ENCODE data around the gene FHAD1. TPM values are rescaled to one million over a fixed set of nuclear protein-coding genes. Genes with fewer than 3 reads are reported as not detected.

The FHAD1 gene
- total and polyA plus RNA-seq, 2 of the 13 experiments (the other 11 are each of a cell fraction or from before 2014, with no cell fraction given): not detected

GRCh38 chr1:15343729-15344128 lies 96.7 kb downstream of the FHAD1 start:
- H3K27me3 ChIP-seq (ENCODE audit: control insufficient read depth in 1 of 2, insufficient read depth in 2 of 2, low read length in 2 of 2): peaks cover 0 to 21% of the 10 kb centered on the region in 2 experiments; a peak in 4 of 5 replicates
- in situ Hi-C loops (cut with HindIII; ENCODE audit: extremely low pct_ligation_motif_present, low pct_unique_long_range_greater_than_20kb) (no loop called here), intact Hi-C loops (cut with micrococcal nuclease; ENCODE audit: unreplicated experiment) (no loop called here)
- peaks cover 43% of the 10 kb centered on the region for H3K4me1 ChIP-seq (ENCODE audit: insufficient read depth, low read length)
- ATAC-seq: no peak
- ChIA-PET POLR2A (no interaction called here), CTCF (ENCODE audit: low intra/inter-chr PET ratio, low total read pairs) (no interaction called here)
- DNase-seq (ENCODE audit: low spot score): no peak
- H3K9me3 ChIP-seq (ENCODE audit: low read length): no peaks in the 10 kb centered on the region
- no peaks in the 10 kb centered on the region for H3K36me3 ChIP-seq (replicated peaks in 1 of 2; ENCODE audit: control insufficient read depth in 1 of 2, insufficient read depth in 2 of 2, low read length in 2 of 2)
- FAIRE-seq: no peak
- H3K9ac ChIP-seq (ENCODE audit: insufficient read depth, low read depth, low read length): no peak overlapping the region
- H3K79me2 ChIP-seq (ENCODE audit: insufficient read depth, low read length): no peaks in the 10 kb centered on the region
- no peak overlapping the region for H3K4me3 ChIP-seq (replicated peaks in 1 of 3; ENCODE audit: insufficient read depth in 1 of 3, low read depth in 2 of 3, low read length in 3 of 3)
- H4K20me1 ChIP-seq (ENCODE audit: insufficient read depth, low read length): no peaks in the 10 kb centered on the region
- WGBS (ENCODE audit: low lambda C conversion rate): 43% methylated on average over 11 of the region's 11 CpGs
- no peak overlapping the region for H3K27ac ChIP-seq (ENCODE audit: extremely low read length, insufficient read depth, low read length)
- no TSS peak for BruUV-seq (replicated peaks)
- no peak overlapping the region for H3K4me2 ChIP-seq (ENCODE audit: low read depth, low read length)
- no peak overlapping the region for H2AFZ ChIP-seq (ENCODE audit: low read length)
- TF ChIP-seq IRX3 (CRISPR knock-in tag; IDR thresholded peaks at IDR 0.05; ENCODE audit: borderline replicate concordance, low read depth) (no peak), SRSF4 (IDR thresholded peaks at IDR 0.05; ENCODE audit: low read depth, low read length, poor library complexity, severe bottlenecking) (no peak), ATF1 (CRISPR knock-in tag; IDR thresholded peaks at IDR 0.05) (no peak), IKZF1 (IDR thresholded peaks at IDR 0.05) (no peak), ZBTB43 (CRISPR knock-in tag; conservative IDR thresholded peaks at IDR 0.05) (no peak), AKAP8 (CRISPR knock-in tag; IDR thresholded peaks at IDR 0.05) (no peak), SIX1 (CRISPR knock-in tag; IDR thresholded peaks at IDR 0.05; ENCODE audit: borderline replicate concordance) (no peak), ARNTL (CRISPR knock-in tag; IDR thresholded peaks at IDR 0.05) (no peak), IKZF4 (CRISPR knock-in tag; IDR thresholded peaks at IDR 0.05; ENCODE audit: borderline replicate concordance, low read depth, not compliant biosample characterization) (no peak), ZNF101 (CRISPR knock-in tag; IDR thresholded peaks at IDR 0.05; ENCODE audit: borderline replicate concordance, low read depth) (no peak), KDM1A (CRISPR knock-in tag; IDR thresholded peaks at IDR 0.05) (no peak), ZHX2 (IDR thresholded peaks at IDR 0.05; ENCODE audit: low read depth) (no peak), ZHX2 (CRISPR knock-in tag; IDR thresholded peaks at IDR 0.05; ENCODE audit: borderline replicate concordance) (no peak), ZC3H4 (CRISPR knock-in tag; IDR thresholded peaks at IDR 0.05; ENCODE audit: borderline replicate concordance) (no peak), CBX5 (CRISPR knock-in tag; IDR thresholded peaks at IDR 0.05; ENCODE audit: borderline replicate concordance) (no peak), ARNT (IDR thresholded peaks at IDR 0.05) (no peak), ZFX (CRISPR knock-in tag; IDR thresholded peaks at IDR 0.05; ENCODE audit: low read depth) (no peak)

All from HepG2 (cell line).